H9 (cell line): Measurements from ENCODE around the gene APPL2. TPM values are rescaled to one million over a fixed set of nuclear protein-coding genes. Genes with fewer than 3 reads are reported as not detected.

ENCODE experiments used
- DNase-seq: peaks from one replicate; pipeline ENCODE4 v3.0.0-alpha.2; 2017
- H2AFZ ChIP-seq: one replicate; pipeline ENCODE4 v1.6.1; 2013; ENCODE audit warnings: mild to moderate bottlenecking, low read length, control low read depth, moderate library complexity
- H2AK5ac ChIP-seq: 2 replicates; pipeline ENCODE4 v1.6.1; 2013; ENCODE audit warnings: low read length, control low read depth, mixed read lengths; ENCODE audit not compliant: insufficient read length
- H2BK120ac ChIP-seq: one replicate; pipeline ENCODE4 v1.6.1; 2013; ENCODE audit warnings: low read depth, mild to moderate bottlenecking, low read length, control low read depth, inconsistent platforms; ENCODE audit not compliant: poor library complexity, severe bottlenecking
- H2BK12ac ChIP-seq: 2 replicates; pipeline ENCODE4 v1.6.1; 2013; ENCODE audit warnings: low read length, control low read depth, mixed read lengths, low read depth; ENCODE audit not compliant: insufficient read length
- H2BK15ac ChIP-seq: 2 replicates; pipeline ENCODE4 v1.6.1; 2013; ENCODE audit warnings: low read depth, low read length, control low read depth
- H2BK20ac ChIP-seq: one replicate; pipeline ENCODE4 v1.6.1; 2013; ENCODE audit warnings: low read depth, mild to moderate bottlenecking, low read length, control low read depth, inconsistent platforms; ENCODE audit not compliant: poor library complexity, severe bottlenecking
- H2BK5ac ChIP-seq: 2 replicates; pipeline ENCODE4 v1.6.1; 2013; ENCODE audit warnings: low read length, control low read depth, mixed read lengths; ENCODE audit not compliant: insufficient read length
- H3K14ac ChIP-seq: 2 replicates; pipeline ENCODE4 v1.6.1; 2013; ENCODE audit warnings: low read length, control low read depth; ENCODE audit not compliant: insufficient read depth
- H3K18ac ChIP-seq: 2 replicates; pipeline ENCODE4 v1.6.1; 2013; ENCODE audit warnings: low read depth, mild to moderate bottlenecking, mixed read lengths, low read length, control low read depth; ENCODE audit not compliant: insufficient read length
- H3K23ac ChIP-seq: 2 replicates; pipeline ENCODE4 v1.6.1; 2013; ENCODE audit warnings: low read length, control low read depth, mixed read lengths, low read depth; ENCODE audit not compliant: insufficient read length
- H3K23me2 ChIP-seq: 2 replicates; pipeline ENCODE4 v1.6.1; 2013; ENCODE audit warnings: low read depth, mild to moderate bottlenecking, mixed read lengths, low read length, control low read depth; ENCODE audit not compliant: insufficient read length, poor library complexity, severe bottlenecking
- H3K27ac ChIP-seq: 2 replicates; pipeline ENCODE4 v1.5.1; 2013; ENCODE audit warnings: low read length, control low read depth, mixed read lengths, low read depth; ENCODE audit not compliant: insufficient read length
- H3K27me3 ChIP-seq: 2 replicates; pipeline ENCODE4 v1.6.1; 2013; ENCODE audit warnings: low read length, control low read depth, inconsistent platforms; ENCODE audit not compliant: insufficient read depth
- H3K4ac ChIP-seq: 2 replicates; pipeline ENCODE4 v1.6.1; 2013; ENCODE audit warnings: low read depth, mild to moderate bottlenecking, control low read depth, inconsistent platforms, low read length, moderate library complexity
- H3K4me1 ChIP-seq: 2 replicates; pipeline ENCODE4 v1.6.1; 2013; ENCODE audit warnings: low read length, control low read depth, inconsistent platforms; ENCODE audit not compliant: insufficient read depth
- H3K4me2 ChIP-seq: 2 replicates; pipeline ENCODE4 v1.6.1; 2013; ENCODE audit warnings: low read length, control low read depth, mixed read lengths; ENCODE audit not compliant: insufficient read length, insufficient read depth
- H3K56ac ChIP-seq: 2 replicates; pipeline ENCODE4 v1.6.1; 2013; ENCODE audit warnings: low read depth, mild to moderate bottlenecking, mixed read lengths, low read length, control low read depth; ENCODE audit not compliant: insufficient read length
- H3K79me1 ChIP-seq: 2 replicates; pipeline ENCODE4 v1.6.1; 2013; ENCODE audit warnings: low read depth, mild to moderate bottlenecking, moderate library complexity, low read length, control low read depth, inconsistent platforms; ENCODE audit not compliant: insufficient read depth, poor library complexity, severe bottlenecking
- H3K79me2 ChIP-seq: 2 replicates; pipeline ENCODE4 v1.6.1; 2013; ENCODE audit warnings: low read length, control low read depth, inconsistent platforms; ENCODE audit not compliant: insufficient read depth
- H3K9ac ChIP-seq: 2 replicates; pipeline ENCODE4 v1.6.1; 2013; ENCODE audit warnings: low read length, control low read depth, mixed read lengths; ENCODE audit not compliant: insufficient read length; ENCODE audit errors: extremely low read depth
- H3K9me3 ChIP-seq: one replicate; pipeline ENCODE4 v1.6.1; 2013; ENCODE audit warnings: low read depth, low read length, inconsistent platforms; ENCODE audit not compliant: control insufficient read depth
- H3T11ph ChIP-seq: one replicate; pipeline ENCODE4 v1.6.1; 2013; ENCODE audit warnings: mild to moderate bottlenecking, low read length, control low read depth, inconsistent platforms
- H4K20me1 ChIP-seq: one replicate; pipeline ENCODE4 v1.6.1; 2013; ENCODE audit not compliant: control insufficient read depth, insufficient read length, insufficient read depth
- H4K5ac ChIP-seq: 2 replicates; pipeline ENCODE4 v1.6.1; 2013; ENCODE audit warnings: low read depth, mild to moderate bottlenecking, mixed read lengths, low read length, control low read depth; ENCODE audit not compliant: insufficient read length
- H4K8ac ChIP-seq: replicated peaks from 2 replicates; pipeline ENCODE4 v1.6.1; 2013; ENCODE audit warnings: low read length, control low read depth, mixed read lengths, low read depth; ENCODE audit not compliant: insufficient read length
- H4K91ac ChIP-seq: 2 replicates; pipeline ENCODE4 v1.6.1; 2013; ENCODE audit warnings: low read depth, mild to moderate bottlenecking, moderate library complexity, mixed read lengths, low read length, control low read depth; ENCODE audit not compliant: insufficient read length
- H3K27ac Mint-ChIP-seq, 3 experiments: 2 replicates in 2 of 3; 3 replicates in 1 of 3; pipeline ENCODE4 v1.8.0; 2020 to 2021; ENCODE audit warnings: mixed read lengths in 3 of 3, mild to moderate bottlenecking in 1 of 3, moderate library complexity in 1 of 3
- H3K27me3 Mint-ChIP-seq: 2 replicates; pipeline ENCODE4 v1.8.0; 2021; ENCODE audit warnings: low read depth, mild to moderate bottlenecking, moderate library complexity, mixed read lengths
- H3K36me3 Mint-ChIP-seq, 3 experiments: 2 replicates in 2 of 3; 3 replicates in 1 of 3; pipeline ENCODE4 v1.8.0; 2020 to 2021; ENCODE audit warnings: low read depth in 3 of 3, mixed read lengths in 3 of 3; ENCODE audit not compliant: insufficient read depth in 1 of 3
- H3K4me1 Mint-ChIP-seq, 2 experiments: 2 replicates each; pipeline ENCODE4 v1.8.0; 2020; ENCODE audit warnings: mixed read lengths in 2 of 2
- H3K4me3 Mint-ChIP-seq, 2 experiments: 2 replicates in 1 of 2; 3 replicates in 1 of 2; pipeline ENCODE4 v1.8.0; 2020 to 2021; ENCODE audit warnings: mild to moderate bottlenecking in 2 of 2, mixed read lengths in 2 of 2, moderate library complexity in 1 of 2
- H3K9me3 Mint-ChIP-seq, 2 experiments: 2 replicates in 1 of 2; 3 replicates in 1 of 2; pipeline ENCODE4 v1.8.0; 2020; ENCODE audit warnings: mild to moderate bottlenecking in 2 of 2, mixed read lengths in 2 of 2, moderate library complexity in 1 of 2
- WGBS: extraction: QIAGEN DNeasy Blood & Tissue Kit; methylation state at CpG from one replicate; pipeline ENCODE4 v1.1.7; 2013; ENCODE audit warnings: missing lambda C conversion rate, low lambda C conversion rate, mixed read lengths; ENCODE audit not compliant: insufficient read length; ENCODE audit errors: extremely low coverage; 5-methylcytosine and 5-hydroxymethylcytosine counted together
- total RNA-seq: library from RNA; stranded (reverse); gene quantifications from 2 replicates; pipeline ENCODE4 v1.2.1, GENCODE V29; 2021
- TF ChIP-seq, protein P1 (sequence below): fragments of 200-600 bp; sonication (generic); conservative IDR thresholded peaks from 3 replicates; pipeline ENCODE4 v1.8.0; 2021; ENCODE audit warnings: antibody characterized with exemption, mild to moderate bottlenecking

APPL2 gene
- total RNA-seq, 1 experiment from 2014 or later, result 18.5 TPM

DNA sequence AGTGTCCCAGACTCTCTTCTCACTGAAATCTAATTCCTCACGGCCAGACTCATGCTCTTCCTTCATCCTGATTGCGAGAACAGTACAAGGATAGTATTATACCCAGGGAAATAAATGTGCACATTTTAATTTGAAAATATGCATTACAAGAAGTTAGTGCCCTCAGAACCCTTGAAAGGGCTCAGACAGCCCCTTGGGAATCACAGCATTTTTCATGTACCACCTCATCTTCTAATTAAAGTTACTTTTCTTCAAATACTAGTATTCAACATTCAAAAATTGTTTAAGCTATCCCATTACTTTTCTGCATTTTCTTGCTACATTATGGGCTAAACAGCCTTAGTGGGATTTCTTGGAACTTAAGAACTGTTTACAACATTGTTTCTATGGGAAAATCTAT lies 1.7 kb upstream of the APPL2 start:
- H3K9me3 ChIP-seq, result no peaks in the 10 kb centered on the region
- Mint-ChIP-seq H3K4me3 (no peak overlapping the region), H3K36me3 (no peaks in the 10 kb centered on the region), H3K27me3 (peaks cover 4% of the 10 kb centered on the region), H3K4me1 (peaks cover 15 to 17% of the 10 kb centered on the region in 2 experiments), H3K27ac (no peak overlapping the region), H3K9me3 (no peaks in the 10 kb centered on the region; a peak in 1 of 5 replicates)
- no peak overlapping the region for H2BK120ac ChIP-seq
- no peak overlapping the region for H2AK5ac ChIP-seq
- H3K9ac ChIP-seq, result no peak overlapping the region
- H3K27ac ChIP-seq, result no peak overlapping the region
- H4K20me1 ChIP-seq, result no peaks in the 10 kb centered on the region
- H2BK15ac ChIP-seq, result no peak overlapping the region
- no peak for DNase-seq
- H3K79me2 ChIP-seq, result 0 out of 2 replicates have a peak, but pooled peaks cover 2% of the 10 kb centered on the region
- no peak overlapping the region for H3K23ac ChIP-seq
- H3K4me2 ChIP-seq, result no peak overlapping the region
- no peaks in the 10 kb centered on the region for H3K27me3 ChIP-seq
- no peak overlapping the region for H2BK5ac ChIP-seq
- WGBS, result no CpG with 5 or more reads among the region's 2 CpGs
- H3K4me1 ChIP-seq, result no peaks in the 10 kb centered on the region
- TF ChIP-seq, protein P1, sequence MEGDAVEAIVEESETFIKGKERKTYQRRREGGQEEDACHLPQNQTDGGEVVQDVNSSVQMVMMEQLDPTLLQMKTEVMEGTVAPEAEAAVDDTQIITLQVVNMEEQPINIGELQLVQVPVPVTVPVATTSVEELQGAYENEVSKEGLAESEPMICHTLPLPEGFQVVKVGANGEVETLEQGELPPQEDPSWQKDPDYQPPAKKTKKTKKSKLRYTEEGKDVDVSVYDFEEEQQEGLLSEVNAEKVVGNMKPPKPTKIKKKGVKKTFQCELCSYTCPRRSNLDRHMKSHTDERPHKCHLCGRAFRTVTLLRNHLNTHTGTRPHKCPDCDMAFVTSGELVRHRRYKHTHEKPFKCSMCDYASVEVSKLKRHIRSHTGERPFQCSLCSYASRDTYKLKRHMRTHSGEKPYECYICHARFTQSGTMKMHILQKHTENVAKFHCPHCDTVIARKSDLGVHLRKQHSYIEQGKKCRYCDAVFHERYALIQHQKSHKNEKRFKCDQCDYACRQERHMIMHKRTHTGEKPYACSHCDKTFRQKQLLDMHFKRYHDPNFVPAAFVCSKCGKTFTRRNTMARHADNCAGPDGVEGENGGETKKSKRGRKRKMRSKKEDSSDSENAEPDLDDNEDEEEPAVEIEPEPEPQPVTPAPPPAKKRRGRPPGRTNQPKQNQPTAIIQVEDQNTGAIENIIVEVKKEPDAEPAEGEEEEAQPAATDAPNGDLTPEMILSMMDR, result no peak
- no peak overlapping the region for H2AFZ ChIP-seq
- no peak overlapping the region for H3K14ac ChIP-seq
- no peak overlapping the region for H4K8ac ChIP-seq
- H4K5ac ChIP-seq, result no peak overlapping the region
- H2BK12ac ChIP-seq, result no peak overlapping the region
- no peak overlapping the region for H3T11ph ChIP-seq
- no peaks in the 10 kb centered on the region for H3K79me1 ChIP-seq
- no peak overlapping the region for H3K4ac ChIP-seq
- no peak overlapping the region for H3K56ac ChIP-seq
- peaks cover 6% of the 10 kb centered on the region for H3K23me2 ChIP-seq
- H4K91ac ChIP-seq, result no peak overlapping the region
- H3K18ac ChIP-seq, result no peak overlapping the region
- H2BK20ac ChIP-seq, result no peak overlapping the region
